Inflammatory macrophage (primary cell): ENCODE measurements around the gene FNIP1.
"Not testable (repeated sequence)": the region's sequence is repeated elsewhere in the genome, so short reads cannot be mapped to it uniquely, and the experiment has no call there.

ENCODE experiments used
- DNase-seq, 2 donors: peaks; one replicate each; pipeline ENCODE4 v3.0.0-alpha.2; 2020 to 2022

The FNIP1 gene

DNA sequence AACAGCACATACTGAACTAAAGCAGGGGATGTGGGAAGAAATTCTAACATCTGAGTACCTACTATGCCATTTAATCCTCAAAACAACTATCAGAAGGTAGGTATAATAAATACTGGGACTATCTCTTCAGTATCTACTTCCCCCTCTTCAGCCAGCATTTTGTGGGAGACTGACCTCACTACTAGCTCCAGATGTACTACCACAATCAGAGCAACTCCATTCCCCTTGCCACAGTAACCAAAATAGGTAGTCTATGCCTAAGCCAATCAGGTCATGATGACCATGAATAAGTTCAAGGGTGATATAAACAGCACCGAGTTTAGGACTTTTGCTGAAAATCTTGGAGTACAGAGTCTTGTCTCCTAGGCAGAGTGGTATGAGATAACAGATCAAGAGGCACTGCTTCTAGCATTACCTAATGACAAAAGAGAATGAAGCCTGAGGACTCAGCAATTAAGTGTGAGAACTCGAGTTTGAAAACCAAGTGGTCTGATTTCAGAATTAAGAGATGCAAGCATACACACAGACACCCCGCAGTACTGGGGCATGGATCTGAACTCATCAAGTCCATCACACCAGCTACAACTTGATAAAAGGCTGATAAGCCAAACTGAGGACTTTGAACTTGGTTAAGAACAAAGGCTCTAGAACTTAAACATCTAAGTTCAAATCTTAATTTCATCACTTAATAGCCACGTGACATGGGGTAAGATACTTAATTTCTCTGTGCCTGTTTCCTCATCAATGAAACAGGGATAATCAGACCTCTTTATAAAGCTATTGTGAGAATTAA, 9.7 kb downstream of the FNIP1 start:
- DNase-seq: no peak

DNA sequence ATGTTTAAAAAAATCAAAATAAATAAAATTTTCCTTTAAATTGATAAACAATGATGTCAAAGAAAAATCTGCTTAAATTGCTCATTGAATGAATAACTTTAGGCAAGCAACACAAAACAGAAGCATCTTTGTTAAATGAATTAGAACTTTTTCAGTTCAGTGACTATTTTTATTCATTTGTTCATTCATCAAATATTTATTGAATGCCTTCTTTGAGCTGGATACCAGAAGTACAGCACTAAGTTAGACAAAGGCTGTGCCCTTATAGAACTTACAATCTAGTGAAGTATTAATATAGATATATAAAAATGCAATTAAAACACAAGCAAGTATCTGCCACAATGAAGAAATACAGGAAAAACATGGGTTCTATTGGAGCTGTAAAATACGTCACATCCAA, 10.8 kb downstream of the FNIP1 start:
- no peak for DNase-seq

DNA sequence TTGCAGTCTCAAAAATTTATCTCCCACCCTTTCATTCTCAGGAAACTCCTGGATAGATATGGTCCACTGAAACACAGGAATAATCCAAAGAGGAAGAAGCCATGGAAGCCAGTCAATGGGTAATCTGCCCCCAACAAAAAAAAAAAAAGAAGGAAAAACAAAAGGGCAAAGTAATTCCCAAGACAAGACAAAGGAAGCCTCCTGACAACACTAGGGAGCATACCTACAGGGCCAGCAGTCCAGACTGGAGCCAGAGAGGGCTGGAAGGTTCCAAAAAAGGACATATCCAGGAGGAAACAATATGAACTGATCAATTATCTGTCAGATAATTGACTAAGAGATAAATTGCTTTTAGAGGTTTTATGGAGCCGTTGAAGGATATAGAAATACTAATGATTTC, 12.9 kb downstream of the FNIP1 start:
- no peak for DNase-seq

DNA sequence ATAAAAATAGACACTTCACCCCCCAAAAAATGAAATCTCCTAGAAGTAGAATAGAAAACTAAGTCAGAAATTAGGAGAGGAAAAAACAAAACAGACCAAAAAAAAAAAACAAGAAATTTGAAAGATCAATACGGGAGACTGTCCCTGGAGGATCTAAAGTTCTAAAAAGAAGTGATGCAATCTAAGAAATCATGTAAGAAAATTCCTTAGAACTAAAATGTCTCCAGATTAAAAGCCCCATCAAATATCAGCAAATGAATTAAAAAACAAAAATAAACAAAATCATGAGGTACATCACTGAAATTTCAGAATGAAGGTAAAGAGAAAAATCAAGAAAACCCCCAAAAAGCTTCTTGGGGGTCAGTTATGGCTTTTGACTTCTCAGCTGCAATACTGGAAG, 13.5 kb downstream of the FNIP1 start:
- DNase-seq: no peak

DNA sequence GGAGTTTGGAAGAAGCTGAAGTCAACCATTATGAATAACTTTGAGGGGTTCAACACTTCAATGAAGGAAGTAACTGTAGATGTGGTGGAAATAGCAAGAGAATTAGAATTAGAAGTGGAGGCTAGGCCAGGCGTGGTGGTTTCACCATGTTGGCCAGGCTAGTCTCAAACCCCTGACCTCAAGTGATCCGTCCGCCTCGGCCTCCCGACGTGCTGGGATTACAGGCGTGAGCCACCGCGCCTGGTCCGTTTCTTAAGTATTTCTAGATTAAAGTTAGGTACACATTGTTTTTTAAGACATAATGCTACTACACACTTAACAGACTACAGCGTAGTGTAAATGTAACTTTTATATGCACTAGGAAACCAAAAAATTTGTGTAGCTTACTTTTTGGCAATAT, 14.1 kb downstream of the FNIP1 start:
- no peak for DNase-seq

DNA sequence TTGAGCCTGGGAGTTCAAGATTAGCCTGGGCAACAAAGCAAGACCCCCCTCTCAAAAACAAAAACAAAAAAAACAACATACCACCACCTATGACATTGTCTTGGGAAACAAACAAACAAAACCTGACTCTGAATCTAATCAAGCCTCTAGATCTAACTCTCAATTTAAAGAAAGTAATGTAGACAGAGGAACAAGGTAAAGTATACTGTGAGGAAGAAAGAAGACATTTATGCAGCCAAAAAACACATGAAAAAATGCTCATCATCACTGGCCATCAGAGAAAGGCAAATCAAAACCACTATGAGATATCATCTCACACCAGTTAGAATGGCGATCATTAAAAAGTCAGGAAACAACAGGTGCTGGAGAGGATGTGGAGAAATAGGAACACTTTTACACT, 18.7 kb downstream of the FNIP1 start:
- DNase-seq: not testable (repeated sequence)

DNA sequence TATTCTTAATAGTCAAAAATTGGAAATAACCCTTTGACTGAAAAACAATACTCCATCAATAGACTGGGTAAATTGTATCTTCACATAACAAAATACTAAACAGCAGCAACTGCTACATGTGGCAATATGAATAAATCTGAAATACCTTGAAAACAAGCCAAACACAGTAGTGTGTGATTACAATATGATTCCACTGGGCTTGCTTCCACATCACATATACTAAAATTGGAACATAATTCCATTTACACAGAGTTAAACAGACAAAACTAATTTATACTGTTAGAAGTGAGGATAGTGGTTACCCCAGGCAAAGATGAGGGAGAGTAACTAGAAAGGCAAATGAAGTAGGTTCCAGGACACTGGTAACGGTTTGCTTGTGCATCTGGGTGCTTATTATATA, 20.4 kb downstream of the FNIP1 start:
- DNase-seq: no peak

DNA sequence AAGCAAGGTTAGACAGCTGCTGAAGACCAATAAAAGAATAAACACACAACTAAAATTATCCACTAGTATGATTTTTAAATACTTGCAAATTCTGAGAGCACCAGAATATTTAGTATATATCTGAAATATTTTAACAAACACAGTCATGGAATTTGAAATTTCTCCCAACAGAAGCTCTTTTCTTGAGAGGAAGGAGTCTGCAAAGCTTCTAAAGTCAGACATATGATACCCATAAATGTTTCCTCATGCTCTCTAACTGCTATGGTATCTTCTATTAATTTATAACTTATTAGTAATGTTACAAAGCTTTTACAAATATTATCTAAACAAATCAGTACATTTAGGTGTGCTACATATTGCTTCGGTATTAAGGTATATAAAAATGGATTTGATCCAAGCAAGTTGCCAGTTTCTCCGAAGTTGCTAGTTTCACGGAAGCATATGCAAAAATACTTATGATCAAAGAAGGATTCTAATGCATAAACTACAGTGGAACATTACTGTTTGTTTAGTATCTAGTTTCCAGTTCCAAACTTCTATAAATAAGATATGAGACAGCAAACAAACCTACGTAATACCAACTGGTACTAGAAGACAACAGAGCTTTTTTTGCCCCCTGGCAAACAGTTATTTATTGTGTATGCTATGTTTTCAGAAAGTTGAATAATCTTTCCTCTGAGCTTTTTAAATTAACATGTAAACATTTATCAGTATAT, 22.0 kb downstream of the FNIP1 start:
- DNase-seq: no peak

DNA sequence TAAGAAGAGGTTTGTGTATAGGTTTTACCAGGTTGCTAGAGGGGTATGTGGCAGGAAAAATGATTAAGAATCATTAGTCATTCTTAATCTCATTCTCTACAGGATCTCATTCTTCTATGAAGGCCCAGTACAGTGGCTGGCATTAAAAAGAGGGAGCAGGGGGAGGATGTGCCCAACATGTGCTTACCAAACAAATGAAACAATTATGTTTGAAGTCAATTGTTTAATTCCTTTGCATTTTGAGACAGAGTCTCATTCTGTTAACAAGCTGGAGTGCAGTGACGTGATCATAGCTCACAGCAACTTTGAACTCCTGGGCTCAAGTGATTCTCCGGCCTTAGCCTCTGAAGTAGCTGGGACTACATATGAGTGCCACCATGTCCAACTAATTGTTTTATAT, 23.0 kb downstream of the FNIP1 start:
- DNase-seq: no peak

DNA sequence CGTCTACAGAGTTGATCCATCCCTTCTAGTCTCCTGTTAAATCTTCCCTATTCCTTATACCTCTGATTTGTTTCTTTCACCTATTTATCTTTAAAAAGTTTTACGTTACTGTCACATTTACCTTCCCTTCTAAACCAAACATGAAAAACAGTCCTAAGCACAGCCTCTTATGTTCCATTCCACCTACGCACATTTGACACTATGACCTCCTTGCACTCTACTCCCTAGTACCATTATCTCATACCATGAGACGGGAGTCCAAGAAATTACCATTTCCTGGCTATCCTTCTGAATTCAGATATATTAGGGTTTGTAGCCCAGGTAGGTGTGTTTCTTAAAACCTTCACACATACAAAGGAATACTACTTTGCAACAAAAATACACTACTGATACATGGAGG, 25.1 kb downstream of the FNIP1 start:
- no peak for DNase-seq

DNA sequence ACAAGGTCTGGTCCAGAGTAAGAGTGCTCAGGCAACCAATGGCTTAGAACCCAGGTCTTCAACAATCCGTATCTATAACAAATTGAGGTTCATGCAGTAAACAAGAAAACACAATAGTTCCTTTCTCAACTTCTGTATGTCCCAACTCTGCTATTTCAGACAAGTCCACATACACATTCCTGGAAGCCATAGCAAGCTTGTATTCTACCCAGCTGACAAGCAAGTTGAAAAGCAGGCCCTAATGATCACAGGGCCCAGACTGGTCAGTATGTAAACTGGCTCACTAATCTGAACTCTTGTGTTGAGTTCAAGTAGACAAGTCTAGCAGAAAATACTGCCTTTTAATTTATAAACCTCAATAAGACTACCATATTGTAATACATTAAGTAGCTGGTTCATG, 26.9 kb downstream of the FNIP1 start:
- no peak for DNase-seq

DNA sequence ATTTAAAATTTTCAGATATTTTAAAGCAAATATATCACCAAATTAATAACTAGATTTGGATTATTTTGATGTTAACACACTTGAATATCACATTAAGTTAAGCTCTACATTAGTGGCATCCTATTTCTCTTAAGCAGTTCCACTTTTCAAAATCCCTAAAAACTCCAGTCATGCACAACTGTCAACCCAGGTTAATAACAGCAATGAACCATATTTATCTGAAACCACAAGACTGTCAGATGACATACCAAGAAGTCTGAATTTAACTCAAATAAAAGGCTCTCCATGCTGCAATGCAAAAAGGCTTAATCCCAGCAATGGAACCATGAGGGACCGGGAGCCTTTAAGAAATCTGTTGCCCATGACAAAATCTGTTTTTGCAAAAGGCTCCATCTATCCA, 27.5 kb downstream of the FNIP1 start:
- DNase-seq: peak in 1 of 2 donors; percentile 13

DNA sequence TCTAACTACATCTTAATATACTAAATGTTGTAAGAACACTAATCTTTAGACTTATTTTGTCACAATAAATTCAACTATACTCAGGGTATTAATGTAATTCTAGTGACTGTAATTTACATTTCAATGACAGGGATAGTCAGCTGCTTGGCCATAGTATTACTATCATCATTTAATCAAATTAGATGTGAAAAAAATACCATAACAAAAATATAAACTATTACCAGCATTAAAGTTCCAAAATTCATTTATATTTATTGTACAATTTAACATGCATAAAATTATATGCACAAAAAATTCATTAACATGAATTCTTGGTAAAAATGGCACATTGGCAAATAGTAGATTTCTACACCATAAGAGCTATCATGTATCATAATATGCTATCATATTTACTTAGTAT, 28.9 kb downstream of the FNIP1 start:
- DNase-seq: no peak

DNA sequence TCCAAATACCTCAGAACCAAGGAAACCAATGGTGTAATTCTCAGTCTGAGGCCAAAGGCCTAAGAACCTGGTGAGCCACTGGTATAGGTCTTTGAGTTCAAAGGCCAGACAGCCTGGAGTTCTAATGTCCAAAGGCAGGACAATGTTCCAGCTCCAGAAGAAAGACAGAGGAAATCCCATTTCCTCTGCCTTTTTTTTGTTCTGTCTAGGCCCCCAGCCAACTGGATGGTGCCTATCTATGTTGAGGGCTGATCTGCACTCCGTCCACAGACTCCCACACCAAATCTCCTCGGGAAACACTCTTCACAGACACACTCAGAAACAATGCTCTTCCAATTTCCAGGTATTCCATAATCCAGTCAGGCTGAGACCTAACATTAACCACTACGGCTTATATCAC, 30.1 kb downstream of the FNIP1 start:
- no peak for DNase-seq

DNA sequence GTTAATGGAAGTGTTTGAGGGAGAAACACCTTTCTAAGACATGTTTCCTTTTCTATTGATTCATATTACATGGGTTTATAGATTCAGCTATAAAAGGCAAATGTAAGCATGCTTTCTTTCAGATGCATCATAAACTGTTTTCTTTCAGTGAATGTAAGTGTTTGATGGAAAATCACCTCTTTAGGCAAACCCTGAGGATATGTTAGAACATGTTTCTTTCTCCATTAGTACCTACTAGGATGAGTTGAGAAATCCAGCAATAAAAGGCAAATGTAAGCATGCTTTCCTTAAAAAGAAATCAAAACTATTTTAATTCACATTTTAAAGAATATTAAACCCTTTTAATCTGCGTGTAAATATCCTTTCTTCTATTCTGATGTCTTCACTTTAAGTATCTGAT, 31.6 kb downstream of the FNIP1 start:
- no peak for DNase-seq

DNA sequence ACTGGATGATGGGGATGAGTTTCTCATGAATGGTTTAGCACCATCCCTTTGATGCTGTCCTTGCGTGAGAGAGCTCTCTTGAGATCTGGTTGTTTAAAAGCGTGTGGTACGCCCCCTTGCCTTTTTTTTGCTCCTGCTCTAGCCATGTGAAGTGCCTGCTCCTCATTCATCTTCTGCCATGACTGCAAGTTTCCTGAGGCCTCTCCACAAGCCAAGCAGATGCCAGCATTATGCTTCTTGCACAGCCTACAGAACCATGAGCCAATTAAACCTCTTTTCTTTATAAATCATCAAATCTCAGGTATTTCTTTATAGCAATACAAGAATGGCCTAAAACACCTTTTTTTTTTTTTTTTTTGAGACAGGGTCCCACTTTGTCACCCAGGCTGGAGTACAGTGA, 32.8 kb downstream of the FNIP1 start:
- no peak for DNase-seq

DNA sequence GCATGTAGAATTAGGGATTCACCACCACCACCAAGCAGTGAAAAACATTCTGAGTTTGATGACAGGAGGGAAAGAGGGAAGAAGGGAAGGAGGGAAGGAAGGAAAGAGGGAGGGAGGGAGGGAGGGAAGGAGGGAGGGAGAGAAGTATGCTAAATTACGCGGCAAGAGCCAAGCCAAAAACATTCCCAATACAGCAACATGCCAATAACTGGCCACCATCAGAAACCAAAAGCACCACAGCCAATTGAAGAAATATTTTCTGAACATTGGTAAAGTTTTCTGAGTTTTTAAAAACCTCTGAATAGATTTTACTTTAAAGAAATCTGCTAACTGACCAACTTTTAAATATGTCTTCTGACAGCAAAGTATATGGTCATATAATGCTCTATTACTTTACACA, 36.0 kb downstream of the FNIP1 start:
- DNase-seq: no peak

DNA sequence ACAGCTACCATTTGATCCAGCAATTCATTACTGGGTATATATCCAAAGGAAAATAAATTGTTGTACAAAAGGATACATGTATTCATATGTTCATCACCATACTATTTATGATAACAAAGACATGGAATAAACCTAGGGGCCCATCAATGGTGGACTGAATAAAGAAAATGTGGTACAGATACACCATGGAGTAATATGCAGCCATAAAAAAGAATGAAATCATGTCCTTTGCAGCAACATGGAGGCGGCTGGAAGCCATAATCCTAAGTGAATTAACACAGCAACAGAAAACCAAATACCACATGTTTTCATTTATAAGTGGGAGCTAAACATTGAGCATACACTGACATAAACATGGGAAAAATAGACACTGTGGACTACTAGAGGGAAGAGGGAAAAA, 37.1 kb downstream of the FNIP1 start:
- DNase-seq: no peak

DNA sequence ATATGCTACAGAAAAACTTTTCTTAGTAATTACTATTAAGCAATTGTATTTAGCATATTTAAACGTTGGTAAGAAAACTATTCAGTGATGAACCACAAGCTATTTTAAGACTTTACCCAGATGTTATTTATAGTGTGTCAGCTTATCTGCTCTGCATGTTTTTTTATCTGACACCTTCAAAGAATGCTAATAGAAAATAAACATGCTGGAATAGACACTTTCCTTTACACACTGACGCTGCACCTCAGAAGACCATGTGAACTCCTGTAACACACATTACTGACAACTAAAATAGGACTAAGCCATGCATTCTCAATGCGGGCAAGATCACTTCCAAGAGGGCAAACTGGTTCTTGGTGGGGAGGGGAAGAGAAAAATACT, 38.3 kb downstream of the FNIP1 start:
- no peak for DNase-seq

DNA sequence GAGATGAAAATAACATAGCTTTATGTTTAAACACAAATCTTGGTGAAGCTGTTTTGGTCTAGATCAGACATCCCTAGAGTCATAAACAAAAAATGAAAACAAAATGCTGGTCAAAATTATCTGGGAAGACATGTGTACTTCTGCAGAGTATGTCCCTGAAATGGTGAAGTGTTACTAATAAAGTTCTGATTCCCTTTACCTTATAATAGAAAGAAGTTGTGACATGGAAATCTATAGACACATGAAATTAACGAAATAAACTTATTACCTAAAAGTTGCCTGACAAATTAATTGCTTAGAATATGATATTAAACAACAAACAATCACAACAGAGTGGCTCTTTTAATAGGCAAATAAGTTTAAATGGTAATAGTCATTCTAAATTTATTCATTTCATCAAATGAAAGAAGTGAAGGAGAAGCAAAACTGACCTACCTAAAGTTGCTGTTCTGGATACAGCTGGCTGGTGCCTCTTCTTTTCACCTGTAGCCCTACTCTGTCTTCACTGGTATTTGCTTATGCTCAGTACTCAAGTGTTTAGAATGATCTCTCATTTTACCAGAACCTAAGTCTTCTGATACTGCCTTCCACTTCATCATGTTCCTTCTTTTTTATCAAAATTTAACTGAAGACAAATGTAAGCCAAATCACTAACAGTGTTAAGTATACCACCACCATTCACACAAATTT, 38.8 kb downstream of the FNIP1 start:
- DNase-seq: no peak

DNA sequence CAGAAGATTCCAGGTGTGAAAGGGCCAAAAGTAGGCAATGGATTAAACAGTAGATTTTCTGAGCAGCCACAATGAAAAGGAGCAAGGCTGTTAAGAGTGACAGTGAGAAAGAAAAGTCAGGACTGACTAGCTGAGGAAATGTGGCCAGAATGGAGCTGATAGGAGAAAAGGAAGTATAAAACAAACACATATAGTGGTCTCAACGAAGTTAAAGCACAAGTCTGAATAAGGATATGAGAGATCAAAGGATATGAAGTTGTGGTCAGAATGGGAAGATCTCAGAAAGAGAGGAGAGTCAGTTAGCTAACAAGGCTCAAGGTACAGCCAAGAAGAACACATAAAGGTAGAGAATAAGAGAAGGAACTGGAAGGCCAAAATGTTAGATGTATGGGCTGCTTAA, 39.9 kb downstream of the FNIP1 start:
- DNase-seq: no peak

DNA sequence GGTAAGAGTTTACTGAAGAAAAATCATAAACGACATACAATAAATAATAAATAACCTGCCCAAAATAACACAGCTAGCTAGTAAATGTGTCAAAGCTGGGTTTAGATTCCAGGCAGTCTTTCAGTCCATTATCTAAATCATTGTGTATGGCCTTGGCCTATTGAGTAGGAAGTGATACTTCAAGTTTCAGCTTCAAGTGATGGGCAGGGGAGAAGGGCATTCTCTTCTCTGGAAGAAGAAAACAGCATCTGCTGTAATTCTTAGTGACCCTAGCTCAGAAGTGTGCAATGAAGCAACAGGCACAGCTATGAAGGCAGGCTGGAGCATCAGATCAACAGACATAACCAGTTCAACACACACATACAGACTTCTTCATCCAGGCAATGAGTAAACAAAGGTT, 42.5 kb downstream of the FNIP1 start:
- no peak for DNase-seq

DNA sequence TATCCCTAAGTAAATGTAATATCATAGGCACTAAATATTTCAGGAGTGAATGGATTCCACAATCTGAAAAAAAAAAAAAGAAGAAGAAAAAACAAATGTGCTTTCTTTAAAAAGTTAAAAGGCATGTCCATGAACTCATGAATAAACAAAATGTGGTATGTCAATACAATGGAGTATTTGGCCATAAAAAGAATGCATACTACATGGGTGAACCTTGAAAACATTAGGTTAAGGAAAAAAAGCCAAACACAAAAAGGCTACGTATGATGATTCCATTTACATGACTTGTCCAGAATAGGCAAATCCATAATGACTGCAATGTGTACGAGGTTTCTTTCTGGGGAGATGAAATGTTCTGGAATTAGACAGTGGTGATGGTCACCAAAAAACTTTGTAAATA, 45.3 kb downstream of the FNIP1 start:
- DNase-seq: no peak
